OCI-LY3 (cell line): ENCODE results near the gene NFIB.

Experiments
- H2AFZ ChIP-seq: fragments of 200-600, 300-600 bp; shearing (Covaris generic); 2 replicates; pipeline ENCODE4 v1.6.0; 2014; ENCODE audit warnings: antibody characterized with exemption, low read depth, low read length
- H3K27ac ChIP-seq: fragments of 200-600, 300-600 bp; sonication (generic); 2 replicates; pipeline ENCODE4 v1.5.1; 2014; ENCODE audit warnings: mild to moderate bottlenecking, low read length, moderate library complexity, mixed read lengths
- H3K27me3 ChIP-seq: fragments of 200-600, 300-600 bp; sonication (generic); 2 replicates; pipeline ENCODE4 v1.6.1; 2014; ENCODE audit warnings: low read depth, low read length, mixed read lengths
- H3K36me3 ChIP-seq: fragments of 200-600, 300-600 bp; sonication (generic); replicated peaks from 2 replicates; pipeline ENCODE3; 2014; ENCODE audit warnings: low read depth, low read length, mixed read lengths
- H3K4me1 ChIP-seq: fragments of 300-600, 200-600 bp; sonication (generic); 2 replicates; pipeline ENCODE4 v1.6.1; 2014; ENCODE audit warnings: low read length, mixed read lengths
- H3K4me2 ChIP-seq: fragments of 200-600, 300-600 bp; sonication (generic); 2 replicates; pipeline ENCODE4 v1.6.1; 2014; ENCODE audit warnings: low read length, mixed read lengths
- H3K4me3 ChIP-seq: fragments of 300-600, 200-600 bp; sonication (generic); 2 replicates; pipeline ENCODE4 v1.5.1; 2014; ENCODE audit warnings: antibody characterized with exemption, mild to moderate bottlenecking, low read length, moderate library complexity
- H3K79me2 ChIP-seq: fragments of 300-600, 200-600 bp; shearing (Covaris generic); 2 replicates; pipeline ENCODE4 v1.6.1; 2014; ENCODE audit warnings: mild to moderate bottlenecking, low read length, mixed read lengths
- H3K9ac ChIP-seq: fragments of 300-600, 200-600 bp; shearing (Covaris generic); 2 replicates; pipeline ENCODE4 v1.6.0; 2014; ENCODE audit warnings: mild to moderate bottlenecking, low read length, moderate library complexity
- H3K9me3 ChIP-seq: fragments of 200-600, 300-600 bp; shearing (Covaris generic); 2 replicates; pipeline ENCODE4 v1.6.1; 2014; ENCODE audit warnings: low read length, mixed read lengths; ENCODE audit not compliant: insufficient read depth
- H4K20me1 ChIP-seq: fragments of 200-600, 300-600 bp; sonication (generic); 2 replicates; pipeline ENCODE4 v1.6.1; 2016; ENCODE audit warnings: low read length, mixed read lengths; ENCODE audit not compliant: insufficient read depth
- EZH2phosphoT487 ChIP-seq: fragments of 200-600 bp; shearing (Covaris generic); IDR thresholded peaks from 2 replicates; pipeline ENCODE4 v1.6.1; 2018; ENCODE audit warnings: antibody characterized with exemption, mixed run types, low read depth
- TF ChIP-seq, protein P1 (sequence below): fragments of 200-600, 300-600 bp; sonication (generic); IDR thresholded peaks from 2 replicates; pipeline ENCODE4 v1.5.1; 2014; ENCODE audit warnings: antibody characterized with exemption, low read length, low read depth

NFIB gene

GRCh38 chr9:14170392-14170931, 143.5 kb downstream of the NFIB start:
- no peaks in the 10 kb centered on the region for H4K20me1 ChIP-seq
- H3K36me3 ChIP-seq: no peaks in the 10 kb centered on the region
- TF ChIP-seq EZH2phosphoT487: no peak
- TF ChIP-seq, protein P1, sequence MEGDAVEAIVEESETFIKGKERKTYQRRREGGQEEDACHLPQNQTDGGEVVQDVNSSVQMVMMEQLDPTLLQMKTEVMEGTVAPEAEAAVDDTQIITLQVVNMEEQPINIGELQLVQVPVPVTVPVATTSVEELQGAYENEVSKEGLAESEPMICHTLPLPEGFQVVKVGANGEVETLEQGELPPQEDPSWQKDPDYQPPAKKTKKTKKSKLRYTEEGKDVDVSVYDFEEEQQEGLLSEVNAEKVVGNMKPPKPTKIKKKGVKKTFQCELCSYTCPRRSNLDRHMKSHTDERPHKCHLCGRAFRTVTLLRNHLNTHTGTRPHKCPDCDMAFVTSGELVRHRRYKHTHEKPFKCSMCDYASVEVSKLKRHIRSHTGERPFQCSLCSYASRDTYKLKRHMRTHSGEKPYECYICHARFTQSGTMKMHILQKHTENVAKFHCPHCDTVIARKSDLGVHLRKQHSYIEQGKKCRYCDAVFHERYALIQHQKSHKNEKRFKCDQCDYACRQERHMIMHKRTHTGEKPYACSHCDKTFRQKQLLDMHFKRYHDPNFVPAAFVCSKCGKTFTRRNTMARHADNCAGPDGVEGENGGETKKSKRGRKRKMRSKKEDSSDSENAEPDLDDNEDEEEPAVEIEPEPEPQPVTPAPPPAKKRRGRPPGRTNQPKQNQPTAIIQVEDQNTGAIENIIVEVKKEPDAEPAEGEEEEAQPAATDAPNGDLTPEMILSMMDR: no peak
- no peak overlapping the region for H3K27ac ChIP-seq
- no peak overlapping the region for H3K4me3 ChIP-seq
- H3K27me3 ChIP-seq: peaks cover 22% of the 10 kb centered on the region; the same call in 1 of the 2 replicates
- no peak overlapping the region for H3K9ac ChIP-seq
- H3K4me1 ChIP-seq: peaks cover 10% of the 10 kb centered on the region
- no peaks in the 10 kb centered on the region for H3K79me2 ChIP-seq
- no peaks in the 10 kb centered on the region for H3K9me3 ChIP-seq
- H2AFZ ChIP-seq: no peak overlapping the region
- no peak overlapping the region for H3K4me2 ChIP-seq

- Histone ChIP-seq H3K9ac (no peak overlapping the region), H3K4me1 (peaks cover 10% of the 10 kb centered on the region), H3K9me3 (no peaks in the 10 kb centered on the region), H3K36me3 (no peaks in the 10 kb centered on the region), H3K79me2 (no peaks in the 10 kb centered on the region), H4K20me1 (no peaks in the 10 kb centered on the region), H2AFZ (no peak overlapping the region), H3K27me3 (peaks cover 22% of the 10 kb centered on the region; the same call in 1 of the 2 replicates), H3K27ac (no peak overlapping the region), H3K4me3 (no peak overlapping the region), H3K4me2 (no peak overlapping the region)
- TF ChIP-seq, protein P1: no peak
- no peak for TF ChIP-seq EZH2phosphoT487
Observed at GRCh38 chr9:14168381-14168780, 145.6 kb downstream of the NFIB start.

DNA sequence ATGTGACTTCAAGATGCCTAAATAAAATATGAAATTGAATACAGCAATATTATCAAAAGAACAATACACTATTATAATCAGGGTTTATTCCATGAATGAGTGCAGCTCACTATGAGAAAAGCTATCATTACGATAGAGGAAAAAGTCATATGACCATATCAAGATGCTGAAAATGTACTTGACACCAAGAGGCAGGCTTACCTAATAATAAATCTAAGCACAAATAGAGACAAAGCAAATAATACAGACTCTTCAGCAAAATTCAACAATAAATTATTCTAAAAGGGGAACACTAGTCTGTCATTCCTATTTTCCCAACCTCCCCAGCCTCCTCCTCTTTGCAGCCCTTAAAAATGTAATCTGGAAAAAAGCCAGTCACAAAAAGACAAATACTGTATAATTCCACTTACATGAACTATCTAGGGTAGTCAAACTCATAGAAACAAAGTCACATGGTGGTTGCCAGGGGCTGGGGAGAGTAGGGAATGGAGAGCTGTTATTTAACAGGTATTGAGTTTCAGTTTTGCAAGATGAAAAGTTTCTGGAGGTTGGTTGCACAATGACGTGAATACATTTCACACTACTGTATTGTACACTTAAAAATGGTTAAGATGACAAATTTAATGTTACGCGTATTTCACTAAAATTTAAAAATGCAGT, 148.4 kb downstream of the NFIB start:
- TF ChIP-seq, protein P1: no peak
- TF ChIP-seq EZH2phosphoT487: no peak
- Histone ChIP-seq H3K9me3 (no peaks in the 10 kb centered on the region), H3K36me3 (no peaks in the 10 kb centered on the region)

DNA sequence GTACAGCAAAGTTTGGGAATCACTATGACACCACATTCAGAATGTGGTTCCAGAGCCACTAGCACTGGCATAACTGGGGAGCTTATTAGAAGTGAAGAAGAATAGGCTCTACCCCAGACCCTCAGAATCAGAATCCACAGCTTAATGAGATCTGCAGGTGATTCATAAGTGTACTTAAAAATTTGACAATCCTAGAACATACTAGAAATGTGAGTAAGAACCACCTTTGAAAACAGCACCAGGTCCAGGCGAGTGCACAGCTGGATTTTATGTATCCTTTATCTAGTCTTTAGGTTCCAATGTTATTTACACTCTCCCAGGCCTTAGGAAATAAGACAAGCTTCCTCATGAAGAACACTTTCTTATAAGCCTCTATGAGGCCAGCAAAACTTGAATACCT, 149.0 kb downstream of the NFIB start:
- Histone ChIP-seq H3K4me3 (no peak overlapping the region), H4K20me1 (no peaks in the 10 kb centered on the region), H3K79me2 (no peaks in the 10 kb centered on the region), H3K4me1 (no peaks in the 10 kb centered on the region), H3K27ac (no peak overlapping the region), H3K9me3 (no peaks in the 10 kb centered on the region), H3K4me2 (no peak overlapping the region), H2AFZ (no peak overlapping the region), H3K9ac (no peak overlapping the region), H3K27me3 (peaks cover 8% of the 10 kb centered on the region; the same call in 1 of the 2 replicates), H3K36me3 (no peaks in the 10 kb centered on the region)
- no peak for TF ChIP-seq EZH2phosphoT487
- TF ChIP-seq, protein P1: no peak

More for the DNA sequence above, 148.4 kb downstream of the NFIB start:
- Histone ChIP-seq H3K79me2 (no peaks in the 10 kb centered on the region), H2AFZ (no peak overlapping the region), H3K4me2 (no peak overlapping the region), H3K4me3 (no peak overlapping the region), H3K27me3 (peaks cover 8% of the 10 kb centered on the region; the same call in 1 of the 2 replicates), H3K27ac (no peak overlapping the region), H3K4me1 (peaks cover 1% of the 10 kb centered on the region; the same call in 1 of the 2 replicates), H4K20me1 (no peaks in the 10 kb centered on the region), H3K9ac (no peak overlapping the region)
